K562 (cell line): ENCODE results near the gene LCN15. TPM values are rescaled to one million over a fixed set of nuclear protein-coding genes. Genes with fewer than 3 reads are reported as not detected.

Source experiments
- ATAC-seq: fragments of 200-7000 bp; cut with Tn5 transposase; 3 replicates; pipeline ENCODE4 v1.9.1; 2020; ENCODE audit warnings: moderate library complexity
- BruUV-seq: library from RNA; stranded (reverse); fragments of 400-500 nt; replicated peaks from 2 replicates; lab custom pipeline; 2021; lab: Mats Ljungman, UMichigan
- CTCF ChIA-PET: fragments of 300-600 bp; formaldehyde crosslinking; extraction: SDS; loops from one replicate; lab custom pipeline; 2021; ENCODE audit warnings: low intra/inter-chr PET ratio; lab: Yijun Ruan, JAX
- POLR2A ChIA-PET: fragments of 300-600, 350-650 bp; sonication (Branson Sonifier 250); formaldehyde crosslinking; extraction: SDS; loops from one replicate; lab custom pipeline; 2021; ENCODE audit warnings: antibody characterized with exemption, inconsistent platforms; lab: Yijun Ruan, JAX
- DNase-seq, 4 experiments: peaks; one replicate each; pipeline versions ENCODE4 v3.0.0 to v3.0.0-alpha.2; 2011 to 2018; ENCODE audit warnings: low spot score in 3 of 4, mixed read lengths in 3 of 4; ENCODE audit errors: extremely low read depth in 1 of 4
- FAIRE-seq: peaks from 2 replicates; lab custom pipeline; 2011; peaks lifted over from hg19 to GRCh38; lab: Jason Lieb, UNC
- H2AFZ ChIP-seq: 2 replicates; pipeline ENCODE4 v1.6.0; 2011; ENCODE audit warnings: low read depth, low read length, control low read depth, inconsistent platforms
- H3K27ac ChIP-seq: fragments of 200-600 bp; 3 replicates; pipeline ENCODE4 v1.8.0; 2011; ENCODE audit warnings: low read depth, mild to moderate bottlenecking, control low read depth, inconsistent platforms, low read length, moderate library complexity, mixed read lengths; ENCODE audit errors: extremely low read depth
- H3K27me3 ChIP-seq, 2 experiments: fragments of 300-600 bp in 1 of 2; 2 replicates in 1 of 2; 3 replicates in 1 of 2; pipeline versions ENCODE4 v1.6.0 to v1.8.0; 2011; ENCODE audit warnings: inconsistent platforms in 2 of 2, low read length in 2 of 2, mild to moderate bottlenecking in 1 of 2, mixed read lengths in 1 of 2, moderate library complexity in 1 of 2; ENCODE audit not compliant: control insufficient read depth in 2 of 2, insufficient read depth in 2 of 2
- H3K36me3 ChIP-seq: fragments of 300-600 bp; 3 replicates; pipeline ENCODE4 v1.8.0; 2011; ENCODE audit warnings: mild to moderate bottlenecking, low read length, inconsistent platforms; ENCODE audit not compliant: control insufficient read depth, insufficient read depth
- H3K4me1 ChIP-seq, 2 experiments: fragments of 200-600 bp in 1 of 2; replicated peaks in 1 of 2; 2 replicates in 1 of 2; 3 replicates in 1 of 2; pipeline versions ENCODE4 v1.5.1 to v1.8.0; 2011; ENCODE audit warnings: inconsistent platforms in 2 of 2, low read length in 2 of 2, mild to moderate bottlenecking in 1 of 2, mixed read lengths in 1 of 2, moderate library complexity in 1 of 2; ENCODE audit not compliant: control insufficient read depth in 2 of 2, insufficient read depth in 2 of 2
- H3K4me2 ChIP-seq: 2 replicates; pipeline ENCODE4 v1.6.1; 2011; ENCODE audit warnings: low read length, control low read depth, inconsistent platforms, mixed read lengths; ENCODE audit not compliant: insufficient read depth
- H3K4me3 ChIP-seq: fragments of 200-600 bp; sonication (generic), shearing (Covaris generic); 2 replicates; pipeline ENCODE4 v1.5.1; 2016; ENCODE audit warnings: control low read depth, inconsistent platforms
- H3K79me2 ChIP-seq: fragments of 200-600 bp; 3 replicates; pipeline ENCODE4 v1.8.0; 2011; ENCODE audit warnings: low read length, inconsistent platforms; ENCODE audit not compliant: control insufficient read depth, insufficient read depth
- H3K9ac ChIP-seq, 2 experiments: 2 replicates each; pipeline versions ENCODE4 v1.6.0 to v1.6.1; 2011; ENCODE audit warnings: low read depth in 2 of 2, low read length in 2 of 2, control low read depth in 1 of 2, inconsistent platforms in 1 of 2, mild to moderate bottlenecking in 1 of 2, mixed read lengths in 1 of 2; ENCODE audit not compliant: insufficient read depth in 1 of 2
- H3K9me1 ChIP-seq: one replicate; pipeline ENCODE4 v1.6.0; 2011; ENCODE audit warnings: inconsistent platforms, mild to moderate bottlenecking, low read length, moderate library complexity; ENCODE audit not compliant: control insufficient read depth, insufficient read depth
- H3K9me3 ChIP-seq: replicated peaks from 2 replicates; pipeline ENCODE4 v1.5.1; 2011; ENCODE audit warnings: low read depth, low read length, inconsistent platforms; ENCODE audit not compliant: control insufficient read depth, insufficient read depth
- H4K20me1 ChIP-seq: replicated peaks from 2 replicates; pipeline ENCODE4 v1.6.1; 2011; ENCODE audit warnings: low read length, inconsistent platforms, mixed read lengths; ENCODE audit not compliant: control insufficient read depth, insufficient read depth
- CTCF ChIP-seq, 3 experiments: IDR thresholded peaks in 2 of 3; conservative IDR thresholded peaks in 1 of 3; 2 replicates each; pipeline ENCODE4 v1.5.1; 2011 to 2012; ENCODE audit warnings: low read length in 3 of 3, mild to moderate bottlenecking in 3 of 3, control low read depth in 2 of 3, improper control_type of control experiment in 1 of 3, inconsistent platforms in 1 of 3, low read depth in 1 of 3, mixed read lengths in 1 of 3, moderate library complexity in 1 of 3; ENCODE audit not compliant: insufficient read depth in 2 of 3
- HSF4 ChIP-seq: fragments of 250-450 bp; sonication (Bioruptor Pico); IDR thresholded peaks from 2 replicates; pipeline ENCODE4 v2.1.2; 2022; ENCODE audit warnings: mild to moderate bottlenecking, moderate library complexity, borderline replicate concordance
- POLR2B ChIP-seq: fragments of 450-650 bp; IDR thresholded peaks from 2 replicates; pipeline ENCODE4 v1.6.1; 2018; ENCODE audit warnings: low read depth; ENCODE audit not compliant: partially characterized antibody
- POLR3G ChIP-seq: IDR thresholded peaks from 2 replicates; pipeline ENCODE4 v1.6.1; 2011; ENCODE audit not compliant: insufficient read length, insufficient replicate concordance; ENCODE audit errors: extremely low read depth
- U2AF2 ChIP-seq: fragments of 200-400 bp; formaldehyde crosslinking; optimal IDR thresholded peaks from 2 replicates; pipeline ENCODE3; 2017; ENCODE audit warnings: low read depth, mild to moderate bottlenecking, low read length
- ZNF232 ChIP-seq: sonication (generic); formaldehyde crosslinking; IDR thresholded peaks from 2 replicates; pipeline ENCODE4 v1.8.0; 2022; ENCODE audit warnings: mild to moderate bottlenecking, missing genetic modification reagents
- ZNF77 ChIP-seq: fragments of 250-450 bp; sonication (Bioruptor Pico); IDR thresholded peaks from 2 replicates; pipeline ENCODE4 v1.5.0; 2020
- whole genome bisulfite sequencing: fragments of 100-300 bp; shearing (Covaris generic); methylation state at CpG from one replicate; pipeline ENCODE4 v1.1.6; 2016; ENCODE audit warnings: low coverage, mixed read lengths; ENCODE audit not compliant: insufficient coverage; ENCODE audit errors: missing lambda C conversion rate; 5-methylcytosine and 5-hydroxymethylcytosine counted together
- in situ Hi-C: fragments of 300-500 bp; cut with MboI; formaldehyde crosslinking; loops from 4 replicates; pipeline ENCODE4 v1.15.0; 2018; ENCODE audit warnings: inconsistent platforms, mixed read lengths
- intact Hi-C: fragments of 100-400 bp; cut with micrococcal nuclease; formaldehyde crosslinking; loops from 2 replicates; pipeline ENCODE4 v1.14.2; 2022
- polyA plus RNA-seq, 8 experiments: library from polyadenylated mRNA; depleted of rRNA in 4 of 8; stranded (reverse) in 5 of 8; unstranded in 3 of 8; fragments of >200 nt; fragmentation: Nextera tagmentation in 2 of 8; fragmentation: Illumina TruSeq in 1 of 8; extraction: Ambion mirVana in 2 of 8; extraction: Trizol in 1 of 8; gene quantifications; 2 replicates each; pipeline versions ENCODE4 v1.2.1 to v1.2.3, GENCODE V29; 2011 to 2014; ENCODE audit warnings: inconsistent platforms in 1 of 8, missing spikeins in 1 of 8
- total RNA-seq, 7 experiments: library from RNA; depleted of rRNA in 6 of 7; stranded (reverse); fragments of >200 nt in 6 of 7; fragmentation: Illumina TruSeq in 2 of 7; extraction: Trizol in 2 of 7; gene quantifications; 2 replicates each; pipeline versions ENCODE4 v1.2.1 to v1.2.3, GENCODE V29; 2011 to 2021; ENCODE audit warnings: low replicate concordance in 1 of 7

The LCN15 gene
- total and polyA plus RNA-seq, 9 of the 15 experiments (the other 6 are each of a cell fraction or from before 2014, with no cell fraction given), result 0.66 TPM; not detected in 8

- 95% methylated on average over 3 of the region's 3 CpGs for WGBS
- BruUV-seq, result no TSS peak
- POLR2A ChIA-PET, result no interaction called here
- Histone ChIP-seq H3K36me3 (no peaks in the 10 kb centered on the region), H4K20me1 (no peaks in the 10 kb centered on the region), H3K4me3 (no peak overlapping the region), H3K9me3 (no peaks in the 10 kb centered on the region), H3K27ac (no peak overlapping the region), H3K27me3 (no peaks in the 10 kb centered on the region), H3K4me1 (peaks cover 33 to 35% of the 10 kb centered on the region in 2 experiments), H3K4me2 (no peak overlapping the region), H2AFZ (no peak overlapping the region), H3K9ac (no peak overlapping the region), H3K9me1 (no peaks in the 10 kb centered on the region), H3K79me2 (no peaks in the 10 kb centered on the region)
- no peak for TF ChIP-seq ZNF77 (CRISPR knock-in tag)
- FAIRE-seq (no peak), DNase-seq (no peak), ATAC-seq (no peak)
- intact Hi-C loops, result loop anchor here (10.0 kb wide), 1 partner anchor 462 kb away; the partner anchor contains the start of gene TUBB4B
- CTCF ChIA-PET, result interaction anchor here (1.0 kb wide), 1 partner anchor 11 kb away, joined by 7 read pairs; no protein-coding TSS in a partner anchor
- in situ Hi-C loops, result loop anchor here (25.0 kb wide), 1 partner anchor 455 kb away; the partner anchor contains the start of genes CYSRT1, RNF224, SLC34A3 and TUBB4B
These were observed 18.1 kb upstream of the LCN15 start for GRCh38 chr9:136782452-136782851.

- no peaks in the 10 kb centered on the region for H3K9me3 ChIP-seq
- POLR2A ChIA-PET, result interaction anchor here (0.6 to 0.9 kb wide), 3 partner anchors 26 to 296 kb away, joined by 3 read pairs; no protein-coding TSS in a partner anchor
- no peaks in the 10 kb centered on the region for H3K9me1 ChIP-seq
- in situ Hi-C loops, result loop anchor here (25.0 kb wide), 1 partner anchor 457 kb away; the partner anchor contains the start of genes CYSRT1, RNF224, SLC34A3 and TUBB4B
- FAIRE-seq, result no peak
- H2AFZ ChIP-seq, result peak overlapping the region; percentile 42
- ATAC-seq, result peak; percentile 72
- H3K27ac ChIP-seq, result no peak overlapping the region
- no peak overlapping the region for H3K9ac ChIP-seq
- intact Hi-C loops, result loop anchor here (10.0 kb wide), 1 partner anchor 465 kb away; the partner anchor contains the start of gene TUBB4B
- H3K4me3 ChIP-seq, result no peak overlapping the region
- no peaks in the 10 kb centered on the region for H3K27me3 ChIP-seq
- no peak overlapping the region for H3K4me2 ChIP-seq
- TF ChIP-seq POLR2B (no peak), HSF4 (CRISPR knock-in tag) (no peak), CTCF (IDR thresholded peaks at IDR 0.05 in 2 of 3, conservative IDR thresholded peaks at IDR 0.05 in 1 of 3; ENCODE audit: insufficient read depth in 2 of 3, low read depth in 1 of 3, low read length in 3 of 3) (peak in 2 of 3 experiments; percentile 22 to 30; a peak in 1 of 6 replicates), U2AF2 (no peak), POLR3G (no peak), ZNF232 (CRISPR knock-in tag) (no peak)
- peaks cover 19 to 23% of the 10 kb centered on the region in 2 experiments; a peak in 4 of 5 replicates for H3K4me1 ChIP-seq
- no TSS peak for BruUV-seq
- no peak for DNase-seq
- H3K79me2 ChIP-seq, result no peaks in the 10 kb centered on the region
- no peaks in the 10 kb centered on the region for H4K20me1 ChIP-seq
- 40% methylated on average over 5 of the region's 5 CpGs for WGBS
- H3K36me3 ChIP-seq, result no peaks in the 10 kb centered on the region
- CTCF ChIA-PET, result no interaction called here
These were observed 15.5 kb upstream of the LCN15 start for GRCh38 chr9:136779808-136780207.
